Embryonic facial prominence (tissue), 1 donor: ENCODE measurements around the gene PSMG3.

Experiments used
- DNase-seq: peaks from one replicate; pipeline ENCODE4 v3.0.0-alpha.2; 2016; ENCODE audit errors: extremely low spot score

The PSMG3 gene

DNA sequence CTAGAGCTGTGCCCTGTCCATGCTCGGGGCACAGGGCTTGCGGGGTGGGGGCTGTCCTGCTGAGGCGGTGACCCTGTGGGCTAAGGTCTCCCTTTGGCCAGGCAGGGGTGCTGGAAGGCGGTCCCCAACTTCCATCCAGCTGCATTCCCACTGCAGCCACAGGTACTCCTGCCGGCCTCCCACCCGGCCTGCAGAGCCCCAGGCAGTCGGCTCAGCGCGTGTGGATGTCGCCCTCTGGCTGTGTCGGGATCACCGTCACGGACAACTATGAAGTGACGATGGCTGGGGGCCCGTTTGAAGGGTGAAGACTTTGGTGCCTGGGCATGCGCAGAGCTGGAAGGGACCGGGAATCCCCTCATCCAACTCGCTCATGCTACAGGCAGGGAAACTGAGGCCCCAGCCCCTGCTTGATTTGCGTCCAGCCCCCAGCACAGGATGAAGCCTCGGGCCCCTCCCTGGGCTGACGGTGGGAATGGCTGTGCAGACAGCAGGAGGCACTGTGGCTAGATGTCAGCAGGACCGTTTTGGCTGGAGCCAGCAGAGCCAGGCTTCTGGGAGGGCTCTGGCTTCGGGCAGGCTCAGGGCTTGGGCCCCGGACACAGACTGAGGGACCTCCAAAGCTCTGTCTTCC lies 11.5 kb downstream of the PSMG3 start:
- no peak for DNase-seq

DNA sequence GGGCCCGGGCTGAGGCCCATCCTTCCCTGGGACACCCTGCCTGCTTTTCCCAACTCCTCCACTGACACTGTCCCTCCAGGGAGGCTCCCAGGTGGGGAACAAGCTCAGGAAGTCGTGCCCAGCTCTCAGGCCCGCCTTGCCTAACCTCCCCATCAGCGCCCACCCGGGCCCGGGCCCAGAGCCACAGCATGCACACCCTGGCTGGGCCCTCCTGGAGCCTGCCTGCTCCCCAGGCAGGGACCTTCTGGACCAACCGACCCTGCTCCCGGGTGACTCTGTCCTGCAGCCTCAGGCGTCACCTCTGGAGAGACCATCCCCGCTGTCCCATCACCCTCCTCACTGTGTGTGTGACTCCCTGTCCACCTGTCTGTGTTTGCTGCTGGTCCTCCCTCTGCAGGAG lies 12.1 kb downstream of the PSMG3 start:
- DNase-seq, result no peak

DNA sequence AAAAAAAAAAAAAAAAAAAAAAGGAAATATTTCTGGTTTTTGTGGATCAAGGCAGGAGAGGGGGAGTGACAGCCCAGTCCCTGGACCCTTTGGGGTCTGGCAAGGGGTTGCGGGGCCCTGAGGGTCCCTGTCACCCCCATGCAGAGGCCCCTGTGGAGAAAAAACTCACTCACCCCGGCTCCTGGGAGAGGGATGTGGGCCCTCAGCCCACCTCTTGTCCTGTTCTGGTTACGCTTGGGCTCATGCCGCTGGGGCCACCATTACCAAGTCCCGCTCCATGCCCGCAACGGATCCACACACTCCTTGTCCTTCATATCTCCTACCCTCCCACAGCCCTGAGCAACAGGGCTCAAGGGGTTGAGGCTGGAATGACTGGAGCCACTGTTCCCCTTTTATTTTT lies 12.8 kb downstream of the PSMG3 start:
- no peak for DNase-seq

DNA sequence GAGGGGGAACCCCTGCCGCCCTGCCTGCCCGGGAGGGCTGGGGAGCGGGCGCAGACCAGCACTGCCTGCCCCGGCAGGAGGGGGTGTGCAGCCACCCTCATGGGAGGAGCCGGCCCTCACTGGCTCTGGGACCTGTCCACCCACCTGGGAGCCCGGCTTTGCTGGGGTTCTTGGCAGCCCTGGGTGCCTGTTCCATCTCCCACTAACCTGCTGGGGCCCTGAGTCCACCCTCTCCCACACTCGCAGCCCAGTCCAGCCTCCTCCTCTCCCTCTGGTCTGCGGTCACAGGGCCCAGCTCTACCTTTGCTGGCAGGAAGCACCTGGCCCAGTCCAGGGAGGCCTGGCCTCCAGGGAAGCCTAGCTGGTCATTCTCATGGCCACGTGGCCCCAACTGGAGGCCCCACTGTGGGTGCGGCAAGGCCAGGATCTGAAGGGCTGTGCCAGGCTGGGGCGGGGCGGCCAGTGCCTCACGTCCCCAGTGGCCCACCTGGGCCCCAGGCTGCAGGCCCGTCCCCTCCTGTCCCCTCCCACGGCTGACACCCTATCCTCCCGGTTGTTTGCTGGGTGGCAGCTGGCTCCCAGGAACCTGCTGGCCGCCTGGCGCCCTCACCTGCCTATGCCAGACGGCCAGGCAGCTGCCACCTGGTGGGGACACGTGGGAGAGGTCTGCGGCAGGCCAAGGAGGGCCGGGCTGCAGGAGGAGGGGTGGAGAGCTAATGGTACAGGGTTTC lies 13.9 kb downstream of the PSMG3 start, which contains the start of gene TMEM184A:
Gene TMEM184A (minus strand): TSS at position 393 of the 731 bp plus-strand sequence. CDS start 721 bp downstream, outside the sequence.
- DNase-seq, result no peak

DNA sequence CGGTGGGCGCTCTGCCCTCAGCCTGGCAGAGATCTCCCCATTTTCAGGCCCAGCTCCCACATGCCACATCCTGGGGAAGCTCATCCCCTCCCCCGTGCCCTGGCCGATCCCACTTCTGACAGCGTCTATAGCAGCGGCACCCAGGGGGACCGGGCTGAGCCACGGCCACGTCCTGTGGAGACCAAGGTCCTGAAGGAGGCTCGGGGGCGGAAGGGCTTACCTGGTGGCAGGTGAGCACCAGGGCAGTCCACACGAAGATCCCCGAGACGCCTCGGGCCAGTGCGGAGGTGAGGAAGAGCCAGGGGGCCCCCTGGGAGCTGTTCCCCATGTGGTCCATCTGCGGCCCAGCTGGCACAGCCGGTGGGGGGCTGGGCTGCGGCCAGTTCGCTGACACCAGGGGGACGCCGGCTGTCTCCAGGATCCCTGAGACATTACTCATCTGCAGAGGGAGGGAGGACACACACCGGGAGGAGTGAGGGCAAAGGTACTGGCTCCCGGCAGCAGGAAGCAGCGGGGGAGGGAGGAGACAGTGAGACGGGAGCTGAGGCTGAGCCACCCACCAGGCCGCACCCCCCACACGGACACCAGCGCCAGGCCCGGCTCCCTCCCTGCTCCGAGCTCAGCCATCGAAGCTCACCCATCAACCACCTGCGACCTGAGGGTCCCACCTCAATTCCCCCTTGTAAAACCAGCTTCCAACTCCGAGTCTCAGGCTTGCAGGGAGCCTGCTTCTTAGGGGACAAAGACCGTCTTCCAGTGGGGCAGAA lies 14.6 kb downstream of the PSMG3 start:
- DNase-seq, result no peak

DNA sequence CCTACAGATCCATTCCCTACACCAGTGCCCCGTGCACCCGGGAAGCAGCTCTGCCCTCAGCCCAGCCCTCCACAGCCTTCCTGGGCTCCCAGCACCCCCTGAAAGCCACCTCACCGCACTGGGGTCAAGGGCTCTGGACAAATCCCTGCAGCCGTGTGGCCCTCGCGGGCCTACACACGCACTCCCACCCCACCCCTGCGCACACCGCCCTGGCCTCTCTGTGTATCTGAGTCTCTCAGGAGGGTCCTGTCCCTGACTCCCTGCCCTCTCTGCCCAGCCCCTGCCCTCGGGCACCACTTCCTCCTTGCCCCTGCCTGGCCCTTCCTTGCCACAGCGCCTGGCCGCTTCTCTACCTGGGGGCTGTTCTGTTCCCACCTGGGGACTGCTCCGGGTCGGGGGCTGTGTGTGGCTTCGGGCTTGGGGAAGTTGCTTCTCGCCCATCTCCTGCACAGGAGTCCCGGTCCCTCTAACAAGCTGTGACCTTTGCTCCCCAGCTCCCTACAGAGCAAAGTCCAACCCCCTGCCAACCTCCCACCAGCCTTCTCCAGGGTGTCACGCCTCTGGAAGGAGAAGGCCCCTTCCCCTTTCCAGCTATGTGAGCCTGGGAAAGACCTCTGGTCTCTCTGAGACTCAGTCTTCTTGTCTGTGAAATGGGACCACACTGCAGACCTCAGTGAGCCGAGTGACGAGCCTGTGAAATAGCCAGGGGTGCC lies 15.3 kb downstream of the PSMG3 start:
- DNase-seq, result no peak

DNA sequence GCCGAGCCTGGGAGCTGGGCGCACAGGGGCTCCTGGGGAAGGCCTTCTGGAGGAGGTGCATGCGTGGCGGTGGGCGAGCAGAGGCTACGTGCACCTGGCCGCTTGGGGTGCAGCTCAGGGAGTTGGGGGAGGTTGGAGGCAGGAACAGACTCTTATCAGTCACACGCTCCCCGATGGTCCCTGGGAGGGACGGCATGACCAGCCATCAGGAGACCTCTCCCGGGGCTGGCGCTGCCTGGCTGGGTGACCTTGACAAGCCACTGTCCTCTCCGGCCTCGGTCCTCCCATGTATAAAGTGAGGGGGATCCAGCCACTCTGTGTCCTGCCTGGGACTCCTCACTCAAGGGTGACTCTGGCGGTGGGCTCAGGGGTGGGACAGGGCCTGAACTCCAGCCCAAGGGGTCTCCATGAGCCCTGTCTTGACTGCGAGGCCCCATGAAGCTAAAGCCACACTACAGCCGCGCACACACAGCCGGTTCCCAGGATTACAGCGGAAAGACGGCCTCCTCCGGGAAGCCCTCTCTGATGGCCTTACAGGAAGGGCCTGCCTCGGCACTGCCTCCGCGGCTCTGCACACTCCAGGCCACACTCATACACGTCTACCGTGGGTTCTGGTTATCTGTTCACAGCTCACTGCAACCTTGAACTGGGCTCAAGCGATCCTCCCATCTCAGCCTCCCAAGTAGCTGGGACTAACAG lies 16.2 kb downstream of the PSMG3 start:
- DNase-seq, result no peak

DNA sequence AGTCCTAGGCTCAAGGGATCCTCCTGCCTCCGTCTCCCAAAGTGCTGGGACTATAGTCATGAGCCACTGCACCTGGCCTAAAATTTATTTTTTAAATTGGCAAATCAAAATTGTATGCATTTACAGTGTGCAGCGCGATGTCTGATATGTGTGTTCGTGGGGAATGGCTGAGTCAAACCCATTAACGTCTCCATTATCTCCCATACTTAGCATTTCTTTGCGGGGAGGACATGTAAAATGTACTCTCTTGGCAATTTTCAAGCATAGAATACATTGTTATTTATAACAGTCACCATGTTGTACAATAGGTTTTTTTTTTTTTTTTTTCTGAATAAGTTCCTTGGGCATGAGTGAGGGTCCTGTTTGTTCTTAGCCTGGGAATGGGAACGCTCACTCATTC lies 17.6 kb downstream of the PSMG3 start:
- no peak for DNase-seq

DNA sequence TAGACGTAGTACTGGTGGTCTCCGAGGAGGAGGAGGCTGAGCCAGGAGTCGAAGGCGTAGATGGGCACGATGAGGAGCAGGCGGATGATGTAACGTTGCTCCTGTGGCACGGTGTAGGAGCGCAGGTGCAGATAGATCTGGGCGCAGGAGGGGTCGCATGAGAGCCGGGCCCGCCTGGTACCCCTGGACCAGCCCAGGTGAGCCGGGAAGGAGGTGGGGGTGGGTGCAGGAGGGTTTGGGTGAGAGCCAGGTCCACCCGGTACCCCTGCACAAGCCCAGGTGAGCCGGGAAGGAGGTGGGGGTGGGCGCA lies 19.0 kb downstream of the PSMG3 start:
- DNase-seq, result no peak

DNA sequence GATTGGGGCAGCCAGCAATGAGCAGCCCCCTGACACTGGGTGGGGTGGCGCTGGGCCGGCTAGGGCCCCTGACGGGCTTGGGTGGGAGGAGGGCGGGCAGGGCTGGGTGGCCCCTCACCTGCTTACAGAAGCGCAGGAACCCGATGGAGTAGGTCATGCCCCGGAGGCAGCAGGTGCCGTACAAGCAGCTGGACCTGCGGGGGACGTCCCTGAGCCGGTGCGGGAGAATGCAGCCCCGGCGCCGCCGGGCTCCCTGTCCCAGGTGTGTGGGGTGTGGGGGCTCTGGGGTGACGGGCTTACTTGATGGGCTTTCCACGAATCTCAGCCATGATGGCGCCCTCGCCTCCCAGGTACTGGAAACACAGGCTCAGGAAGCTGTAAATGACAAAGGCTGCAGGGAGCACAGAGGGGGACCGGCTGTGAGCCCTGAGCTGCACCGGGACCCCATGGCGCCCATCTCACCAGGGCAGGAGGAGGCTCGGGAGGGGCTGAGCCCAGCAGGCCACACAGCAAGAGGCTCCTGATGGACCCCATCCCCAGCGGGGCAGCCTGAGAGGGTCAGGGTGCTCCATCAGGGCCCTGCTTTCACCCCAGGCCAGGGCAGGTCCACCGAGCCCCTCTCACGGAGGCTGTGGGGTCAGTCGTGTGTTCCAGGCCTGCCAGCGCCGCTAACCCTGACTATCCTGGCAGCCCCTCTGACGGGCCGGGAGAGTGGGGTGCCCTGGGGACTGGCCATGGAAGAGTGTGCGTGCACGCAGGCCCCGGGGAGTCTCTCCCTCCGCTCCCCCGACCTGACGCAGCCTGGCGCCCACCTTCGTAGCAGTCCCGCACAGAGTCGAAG lies 19.6 kb downstream of the PSMG3 start:
- no peak for DNase-seq

DNA sequence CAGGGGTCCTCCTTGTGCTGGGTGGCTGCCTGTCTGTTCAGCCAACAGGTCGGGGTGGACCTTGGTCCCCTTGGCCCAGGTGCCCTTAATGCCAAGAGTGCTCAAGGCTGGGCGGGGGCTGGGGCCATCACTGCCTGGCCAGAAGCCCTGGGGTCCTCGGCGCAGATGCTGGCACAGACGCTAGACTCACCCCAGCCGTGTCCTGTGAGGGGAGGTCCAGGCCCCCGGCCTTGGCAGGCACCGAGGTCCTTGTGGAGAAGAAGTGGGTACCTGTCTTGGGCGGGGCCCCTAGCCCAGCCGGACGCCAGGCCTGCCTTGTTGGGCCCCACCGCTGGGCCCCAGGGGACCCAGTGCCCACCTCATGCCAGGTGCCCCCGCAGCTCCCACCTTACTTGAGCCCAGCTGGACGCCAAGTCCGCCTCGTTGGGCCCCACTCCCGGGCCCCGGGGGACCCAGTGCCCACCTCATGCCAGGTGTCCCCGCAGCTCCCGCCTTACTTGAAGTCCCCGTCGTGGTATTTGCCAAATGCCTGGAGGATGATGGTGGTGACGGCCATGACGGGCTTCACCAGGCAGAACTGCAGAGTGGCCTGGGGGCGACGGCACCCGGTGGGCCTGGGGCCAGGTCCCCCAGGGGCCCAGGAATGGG lies 20.4 kb downstream of the PSMG3 start:
- DNase-seq, result no peak

DNA sequence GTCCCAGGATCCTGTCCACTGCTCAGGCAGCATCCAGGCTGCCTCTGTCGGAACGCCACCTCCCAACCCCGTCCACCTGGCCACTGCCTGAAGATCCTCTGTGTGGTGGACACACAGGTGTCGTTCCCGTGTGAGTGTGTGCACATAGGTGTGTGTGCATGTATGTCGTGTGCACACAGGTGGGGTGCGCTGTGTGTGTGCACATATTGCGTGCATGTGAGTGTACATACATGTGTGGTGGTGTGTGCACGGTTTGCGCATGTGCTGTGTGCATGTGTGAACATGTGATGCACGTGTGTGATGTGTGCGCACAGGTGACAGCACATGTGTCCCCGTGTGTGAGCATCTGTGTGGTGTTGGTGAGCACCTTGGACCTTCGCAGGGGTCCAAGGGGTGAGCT lies 20.9 kb downstream of the PSMG3 start:
- DNase-seq, result no peak

DNA sequence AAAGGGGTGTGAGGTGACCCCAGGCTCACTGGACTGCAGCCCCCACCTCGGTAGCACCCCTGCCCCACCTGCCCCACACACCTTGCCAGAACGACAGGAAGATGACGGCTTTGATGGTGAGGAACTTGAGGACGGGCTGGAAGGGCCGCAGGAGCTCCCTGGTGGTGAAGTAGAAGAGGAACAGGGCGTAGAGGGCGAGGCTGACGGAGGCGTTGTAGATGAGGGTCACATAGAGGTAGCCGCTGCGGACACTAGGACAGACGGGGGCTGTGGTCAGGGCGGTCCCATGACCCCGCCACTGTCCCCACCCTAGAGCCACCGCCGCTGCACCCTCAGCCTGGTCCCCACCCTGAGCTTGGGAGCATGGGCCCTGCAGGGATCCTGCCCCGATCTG lies 21.4 kb downstream of the PSMG3 start:
- DNase-seq, result no peak

DNA sequence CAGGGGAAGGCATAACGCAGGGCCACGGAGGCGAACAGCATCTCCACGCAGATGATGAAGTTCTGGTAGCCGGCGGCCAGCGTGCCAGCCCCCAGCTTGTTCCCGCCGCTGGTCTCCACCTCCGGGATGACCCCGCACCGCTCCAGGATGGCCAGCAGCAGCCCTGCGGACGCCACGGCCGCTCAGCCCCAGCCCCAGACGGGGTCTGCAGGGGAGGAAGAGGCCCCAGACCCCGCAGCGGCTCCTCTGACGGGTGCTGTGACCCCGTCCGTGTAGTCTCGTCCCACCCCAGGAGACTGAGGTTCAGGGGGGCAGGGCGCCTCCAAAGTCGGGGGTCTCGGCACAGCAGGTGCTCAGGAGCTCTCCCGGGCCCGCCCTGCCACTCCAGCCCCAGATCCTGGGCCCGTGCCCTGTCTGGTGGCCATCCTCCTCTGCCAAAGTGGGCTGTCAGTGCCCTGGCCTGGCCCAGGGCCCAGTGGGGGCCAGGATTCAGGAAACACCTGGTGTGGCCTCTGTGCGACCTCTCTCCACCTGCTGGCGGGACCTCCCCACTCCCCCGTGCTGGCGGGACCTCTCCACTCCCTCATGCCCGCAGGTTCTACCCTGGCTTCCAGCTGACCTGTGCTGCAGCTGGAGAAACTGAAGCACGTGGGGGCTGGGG lies 21.9 kb downstream of the PSMG3 start:
- DNase-seq, result no peak

DNA sequence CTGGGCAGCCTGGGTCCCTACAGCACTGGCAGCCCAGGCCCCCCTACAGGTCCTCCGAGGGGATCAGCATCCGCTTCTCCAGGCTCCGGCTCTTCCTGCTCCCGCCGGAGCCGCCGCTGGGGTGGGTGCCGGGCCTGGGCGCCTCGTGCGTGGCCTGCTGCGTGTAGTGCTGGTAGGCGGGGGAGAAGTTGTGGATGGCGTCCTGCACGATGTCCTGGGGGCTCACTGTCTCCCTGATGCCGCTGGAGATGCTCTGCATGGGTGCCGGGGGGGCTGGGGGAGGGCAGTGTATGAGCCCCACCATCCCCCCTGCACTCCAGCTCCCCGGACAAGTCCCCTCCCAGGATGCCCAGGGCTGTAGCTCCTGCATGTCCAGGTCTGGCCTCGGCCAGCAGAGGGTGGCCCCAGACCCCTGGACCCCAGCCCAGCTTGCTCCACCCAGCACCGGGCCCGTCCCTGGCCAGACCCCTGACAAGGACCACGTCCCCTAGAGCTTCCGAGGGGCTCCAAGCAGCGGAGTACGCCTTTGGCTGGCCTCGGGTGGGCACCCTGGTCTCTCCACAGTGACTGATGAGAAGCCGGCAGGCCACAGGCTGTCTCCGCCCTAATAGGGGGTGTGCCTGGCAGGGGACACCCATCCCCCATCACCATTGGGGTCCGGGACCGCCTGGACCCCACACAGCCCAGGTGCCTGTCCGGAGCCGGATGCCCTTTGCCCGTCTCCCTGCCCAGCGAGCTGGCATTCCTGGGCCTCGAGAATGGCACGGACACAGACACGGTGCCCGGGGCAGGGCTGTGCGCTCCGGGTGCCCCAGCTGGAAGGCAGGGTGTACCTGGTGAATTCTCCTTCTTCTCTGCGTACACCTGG lies 22.7 kb downstream of the PSMG3 start:
- DNase-seq, result no peak

DNA sequence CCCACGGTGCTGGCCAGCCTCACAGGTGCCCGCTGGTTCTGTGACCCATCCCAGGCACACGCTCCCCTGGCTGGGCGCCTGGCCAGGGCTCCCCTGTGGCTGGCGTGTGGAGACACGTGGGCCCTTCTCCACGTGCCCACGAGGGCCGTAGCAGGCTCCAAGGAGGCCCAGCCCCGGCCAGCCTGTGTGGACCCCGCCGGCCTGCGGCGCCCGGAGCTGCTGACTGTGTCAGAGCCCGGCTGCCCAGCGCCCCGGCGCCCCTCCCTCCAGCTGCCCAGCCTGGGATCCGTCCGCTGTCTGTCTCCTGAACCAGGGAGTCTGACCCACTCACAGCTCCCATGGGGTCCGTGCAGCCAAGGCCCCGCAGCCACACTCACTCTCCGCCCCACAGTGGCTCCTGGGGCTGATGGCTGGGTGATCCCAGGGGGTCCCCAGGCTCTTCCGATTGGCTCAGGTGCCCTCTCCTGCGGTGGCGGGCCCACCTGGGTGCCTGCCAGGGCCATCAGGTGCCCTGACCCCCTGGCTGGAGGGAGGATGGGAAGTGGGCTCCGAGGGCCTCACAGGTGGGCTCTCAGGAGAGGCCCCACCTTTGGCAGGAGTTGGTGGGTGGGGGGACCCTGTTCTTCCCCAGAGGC lies 23.4 kb downstream of the PSMG3 start:
- DNase-seq, result no peak

DNA sequence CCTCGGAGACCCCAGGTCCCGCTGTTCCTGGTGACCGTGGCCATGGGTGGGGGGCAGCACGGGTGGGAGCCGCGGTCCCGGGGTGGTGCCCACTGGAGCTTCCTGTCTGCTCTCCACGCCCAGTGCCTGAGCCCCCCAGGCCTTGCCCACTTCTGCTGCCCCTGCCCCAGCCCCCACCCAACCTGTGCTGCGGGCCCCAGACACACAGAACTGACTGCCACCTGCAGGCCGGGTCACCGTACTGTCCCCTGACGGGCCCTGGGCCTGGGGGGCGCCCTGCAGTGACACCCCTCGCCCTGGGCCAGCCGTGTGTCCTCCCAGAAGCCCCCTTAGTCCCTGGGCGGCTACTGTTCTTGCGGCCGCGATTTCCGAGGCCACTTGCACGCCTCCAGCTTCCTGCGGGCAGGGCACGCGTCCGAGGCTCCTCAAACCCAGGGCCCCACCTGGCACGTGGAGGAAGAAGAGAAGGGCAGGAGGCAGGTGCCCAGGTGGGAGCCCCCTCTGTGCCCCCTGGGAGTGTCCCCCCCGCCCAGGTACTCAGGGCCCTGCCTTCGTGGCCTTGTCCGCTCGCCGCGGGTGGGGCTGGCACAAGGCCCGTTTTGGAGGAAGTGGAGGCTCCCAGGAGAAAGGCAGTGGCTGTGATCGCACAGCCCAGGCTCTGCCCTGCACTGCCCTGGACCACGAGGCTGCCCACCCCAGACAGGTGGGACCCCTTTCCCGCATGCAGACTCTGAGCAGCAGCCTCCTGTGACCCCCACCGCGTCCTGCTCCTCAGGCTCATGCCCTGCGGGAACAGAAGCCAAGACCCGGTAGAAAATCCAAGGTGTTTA lies 24.2 kb downstream of the PSMG3 start:
- DNase-seq, result no peak
